CD4-positive, alpha-beta T cell (primary cell): ENCODE data around the gene ERH. TPM values are rescaled to one million over a fixed set of nuclear protein-coding genes. Genes with fewer than 3 reads are reported as not detected.

Experiments
- ATAC-seq: fragments of 200-7000 bp; cut with Tn5 transposase; one replicate; pipeline ENCODE4 v1.10.0; 2022; ENCODE audit warnings: mild to moderate bottlenecking; ENCODE audit not compliant: poor library complexity
- CTCF ChIA-PET: fragments of 350-600 bp; sonication (Branson Sonifier 250); formaldehyde crosslinking; loops from one replicate; lab custom pipeline; 2021; ENCODE audit warnings: antibody characterized with exemption, inconsistent platforms; lab: Charles Lee
- POLR2A ChIA-PET: fragments of 350-600 bp; sonication (Branson Sonifier 250); formaldehyde crosslinking; loops from one replicate; lab custom pipeline; 2021; ENCODE audit warnings: antibody characterized with exemption, inconsistent platforms; lab: Charles Lee
- DNase-seq, 14 experiments: peaks; one replicate each; pipeline ENCODE4 v3.0.0-alpha.2; 2013 to 2020; ENCODE audit warnings: mixed read lengths in 2 of 14
- H3K27ac ChIP-seq, 2 donors: one replicate each; pipeline versions ENCODE4 v1.5.1 to v1.7.0; 2013; ENCODE audit warnings: low read length in 2 of 2, low read depth in 1 of 2, mild to moderate bottlenecking in 1 of 2
- H3K27me3 ChIP-seq, 2 experiments: 1 replicate in 1 of 2; 2 replicates in 1 of 2; pipeline versions ENCODE4 v1.6.1 to v1.7.0; 2013; ENCODE audit warnings: low read length in 2 of 2, control low read depth in 1 of 2, mild to moderate bottlenecking in 1 of 2, moderate library complexity in 1 of 2; ENCODE audit not compliant: insufficient read depth in 2 of 2, control insufficient read depth in 1 of 2
- H3K36me3 ChIP-seq: one replicate; pipeline ENCODE4 v1.6.1; 2013; ENCODE audit warnings: low read length, control low read depth; ENCODE audit not compliant: insufficient read depth
- H3K4me1 ChIP-seq: one replicate; pipeline ENCODE4 v1.6.1; 2013; ENCODE audit warnings: low read length, control low read depth; ENCODE audit not compliant: insufficient read depth
- H3K4me3 ChIP-seq: one replicate; pipeline ENCODE4 v1.5.1; 2013; ENCODE audit warnings: mild to moderate bottlenecking, low read length, moderate library complexity
- H3K9me3 ChIP-seq, 2 experiments: 1 replicate in 1 of 2; 2 replicates in 1 of 2; pipeline versions ENCODE4 v1.6.1 to v1.7.0; 2013; ENCODE audit warnings: low read length in 2 of 2, mild to moderate bottlenecking in 2 of 2, control low read depth in 1 of 2, moderate library complexity in 1 of 2; ENCODE audit not compliant: control insufficient read depth in 1 of 2, insufficient read depth in 1 of 2
- H3K27ac Mint-ChIP-seq: one replicate; pipeline ENCODE4 v1.8.0; 2020; ENCODE audit warnings: mixed read lengths
- H3K27me3 Mint-ChIP-seq: one replicate; pipeline ENCODE4 v1.8.0; 2021; ENCODE audit warnings: mixed read lengths
- H3K36me3 Mint-ChIP-seq: one replicate; pipeline ENCODE4 v1.8.0; 2021; ENCODE audit warnings: low read depth, mixed read lengths
- H3K4me1 Mint-ChIP-seq: one replicate; pipeline ENCODE4 v1.8.0; 2021; ENCODE audit warnings: low read depth, mixed read lengths
- H3K4me3 Mint-ChIP-seq: one replicate; pipeline ENCODE4 v1.8.0; 2020; ENCODE audit warnings: mild to moderate bottlenecking, mixed read lengths
- H3K9me3 Mint-ChIP-seq: one replicate; pipeline ENCODE4 v1.8.0; 2020; ENCODE audit warnings: mixed read lengths
- CTCF ChIP-seq: fragments of 200-600 bp; IDR thresholded peaks from one replicate; pipeline ENCODE4 v1.8.0; 2022; ENCODE audit warnings: antibody characterized with exemption, mild to moderate bottlenecking
- intact Hi-C, 2 experiments: fragments of 100-400 bp; cut with DNase I in 1 of 2; cut with micrococcal nuclease in 1 of 2; formaldehyde crosslinking; loops; one replicate each; pipeline versions ENCODE4 v1.15.1 to v1.9.0; 2023 to 2025; cut with DNase I, micrococcal nuclease
- total RNA-seq, 174 experiments: library from RNA in 2 of 174; stranded (reverse) in 2 of 174; gene quantifications; one replicate each; pipeline ENCODE4 v1.2.3 and lab custom pipeline; 2021 to 2026

Gene ERH
- total RNA-seq, 2 experiments from 2014 or later = 87.0 to 96.3 TPM

GRCh38 chr14:69439521-69440270, 41.6 kb upstream of the ERH start:
- intact Hi-C loops = no loop called here
- no peaks in the 10 kb centered on the region for H3K9me3 ChIP-seq
- DNase-seq (no peak), ATAC-seq (no peak)
- H3K27me3 ChIP-seq = no peaks in the 10 kb centered on the region
- H3K27ac Mint-ChIP-seq = no peak overlapping the region
- no peaks in the 10 kb centered on the region for H3K4me1 ChIP-seq
- POLR2A ChIA-PET = no interaction called here
- no peaks in the 10 kb centered on the region for H3K4me1 Mint-ChIP-seq
- CTCF ChIA-PET = no interaction called here
- no peaks in the 10 kb centered on the region for H3K27me3 Mint-ChIP-seq
- H3K9me3 Mint-ChIP-seq = no peaks in the 10 kb centered on the region
- peaks cover 46% of the 10 kb centered on the region for H3K36me3 Mint-ChIP-seq
- TF ChIP-seq CTCF = no peak
- H3K4me3 ChIP-seq = no peak overlapping the region
- H3K4me3 Mint-ChIP-seq = no peak overlapping the region
- no peak overlapping the region for H3K27ac ChIP-seq
- peaks cover 15% of the 10 kb centered on the region for H3K36me3 ChIP-seq

- Histone ChIP-seq H3K9me3 (no peaks in the 10 kb centered on the region), H3K36me3 (peaks cover 11% of the 10 kb centered on the region), H3K4me3 (no peak overlapping the region), H3K27me3 (no peaks in the 10 kb centered on the region), H3K27ac (no peak overlapping the region), H3K4me1 (no peaks in the 10 kb centered on the region)
- Mint-ChIP-seq H3K27me3 (no peaks in the 10 kb centered on the region), H3K27ac (no peak overlapping the region), H3K9me3 (peaks cover 2% of the 10 kb centered on the region), H3K4me1 (peaks cover 10% of the 10 kb centered on the region), H3K36me3 (peaks cover 32% of the 10 kb centered on the region), H3K4me3 (no peak overlapping the region)
- no peak for DNase-seq
- no peak for TF ChIP-seq CTCF
- ATAC-seq = no peak
- CTCF ChIA-PET = no interaction called here
- POLR2A ChIA-PET = no interaction called here
- intact Hi-C loops = no loop called here
Measured at GRCh38 chr14:69432364-69432763, 34.3 kb upstream of the ERH start.

- H3K36me3 Mint-ChIP-seq = peaks cover 50% of the 10 kb centered on the region
- peaks cover 10% of the 10 kb centered on the region for H3K4me1 Mint-ChIP-seq
- DNase-seq = no peak
- intact Hi-C loops = no loop called here
- Histone ChIP-seq H3K9me3 (no peaks in the 10 kb centered on the region), H3K27ac (no peak overlapping the region), H3K4me1 (no peaks in the 10 kb centered on the region), H3K36me3 (peaks cover 26% of the 10 kb centered on the region), H3K27me3 (no peaks in the 10 kb centered on the region), H3K4me3 (no peak overlapping the region)
- no peaks in the 10 kb centered on the region for H3K27me3 Mint-ChIP-seq
- TF ChIP-seq CTCF = no peak
- no peak overlapping the region for H3K4me3 Mint-ChIP-seq
- peaks cover 2% of the 10 kb centered on the region for H3K9me3 Mint-ChIP-seq
- no peak overlapping the region for H3K27ac Mint-ChIP-seq
- ChIA-PET POLR2A (no interaction called here), CTCF (no interaction called here)
- ATAC-seq = no peak
Measured at GRCh38 chr14:69430306-69430939, 32.3 kb upstream of the ERH start.
